Activated CD8-positive, alpha-beta T cell treated with anti-CD3 and anti-CD28 coated beads for 36 hours (primary cell): ENCODE data around the gene ADD3. TPM values are rescaled to one million over a fixed set of nuclear protein-coding genes. Genes with fewer than 3 reads are reported as not detected.

Experiments
- ATAC-seq: fragments of 200-7000 bp; cut with Tn5 transposase; one replicate; pipeline ENCODE4 v1.10.0; 2021; ENCODE audit warnings: mild to moderate bottlenecking, moderate library complexity
- CTCF ChIA-PET: fragments of 350-600 bp; sonication (Branson Sonifier 250); formaldehyde crosslinking; loops from one replicate; lab custom pipeline; 2021; ENCODE audit warnings: antibody characterized with exemption; lab: Charles Lee
- POLR2A ChIA-PET: fragments of 350-600 bp; sonication (Branson Sonifier 250); formaldehyde crosslinking; loops from one replicate; lab custom pipeline; 2021; ENCODE audit warnings: antibody characterized with exemption; lab: Charles Lee
- DNase-seq: peaks from one replicate; pipeline ENCODE4 v3.0.0-alpha.2; 2020
- H3K27ac Mint-ChIP-seq: one replicate; pipeline ENCODE4 v1.8.0; 2021; ENCODE audit warnings: mild to moderate bottlenecking, mixed read lengths
- H3K27me3 Mint-ChIP-seq: one replicate; pipeline ENCODE4 v1.8.0; 2021; ENCODE audit warnings: mixed read lengths
- H3K36me3 Mint-ChIP-seq: one replicate; pipeline ENCODE4 v1.8.0; 2021; ENCODE audit warnings: low read depth, mixed read lengths
- H3K4me1 Mint-ChIP-seq: one replicate; pipeline ENCODE4 v1.8.0; 2021; ENCODE audit warnings: low read depth, mixed read lengths
- H3K4me3 Mint-ChIP-seq: one replicate; pipeline ENCODE4 v1.8.0; 2021; ENCODE audit warnings: mild to moderate bottlenecking, moderate library complexity, mixed read lengths
- H3K9me3 Mint-ChIP-seq: one replicate; pipeline ENCODE4 v1.8.0; 2021; ENCODE audit warnings: mixed read lengths
- intact Hi-C: fragments of 100-400 bp; cut with micrococcal nuclease; formaldehyde crosslinking; loops from one replicate; pipeline ENCODE4 v1.10.0; 2022
- total RNA-seq, 2 experiments: library from RNA; stranded (reverse); gene quantifications; one replicate each; pipeline ENCODE4 v1.2.3, GENCODE V29; 2021
- TF ChIP-seq, protein P1 (sequence below): fragments of 200-600 bp; IDR thresholded peaks from one replicate; pipeline ENCODE4 v1.8.0; 2022; ENCODE audit warnings: antibody characterized with exemption, mild to moderate bottlenecking

The ADD3 gene
- total RNA-seq, 2 experiments from 2014 or later: 66.8 to 77.0 TPM

GRCh38 chr10:110144507-110144906, 136.7 kb downstream of the ADD3 start:
- Mint-ChIP-seq H3K27ac (no peak overlapping the region), H3K9me3 (no peaks in the 10 kb centered on the region), H3K36me3 (no peaks in the 10 kb centered on the region), H3K4me3 (no peak overlapping the region), H3K27me3 (peaks cover 28% of the 10 kb centered on the region), H3K4me1 (peaks cover 19% of the 10 kb centered on the region)
- ATAC-seq (no peak), DNase-seq (no peak)
- intact Hi-C loops: no loop called here
- TF ChIP-seq, protein P1, sequence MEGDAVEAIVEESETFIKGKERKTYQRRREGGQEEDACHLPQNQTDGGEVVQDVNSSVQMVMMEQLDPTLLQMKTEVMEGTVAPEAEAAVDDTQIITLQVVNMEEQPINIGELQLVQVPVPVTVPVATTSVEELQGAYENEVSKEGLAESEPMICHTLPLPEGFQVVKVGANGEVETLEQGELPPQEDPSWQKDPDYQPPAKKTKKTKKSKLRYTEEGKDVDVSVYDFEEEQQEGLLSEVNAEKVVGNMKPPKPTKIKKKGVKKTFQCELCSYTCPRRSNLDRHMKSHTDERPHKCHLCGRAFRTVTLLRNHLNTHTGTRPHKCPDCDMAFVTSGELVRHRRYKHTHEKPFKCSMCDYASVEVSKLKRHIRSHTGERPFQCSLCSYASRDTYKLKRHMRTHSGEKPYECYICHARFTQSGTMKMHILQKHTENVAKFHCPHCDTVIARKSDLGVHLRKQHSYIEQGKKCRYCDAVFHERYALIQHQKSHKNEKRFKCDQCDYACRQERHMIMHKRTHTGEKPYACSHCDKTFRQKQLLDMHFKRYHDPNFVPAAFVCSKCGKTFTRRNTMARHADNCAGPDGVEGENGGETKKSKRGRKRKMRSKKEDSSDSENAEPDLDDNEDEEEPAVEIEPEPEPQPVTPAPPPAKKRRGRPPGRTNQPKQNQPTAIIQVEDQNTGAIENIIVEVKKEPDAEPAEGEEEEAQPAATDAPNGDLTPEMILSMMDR: no peak
- POLR2A ChIA-PET: interaction anchor here (1.1 kb wide), 1 partner anchor 277 kb away, joined by 3 read pairs; no protein-coding TSS in a partner anchor
- CTCF ChIA-PET: interaction anchor here (1.5 to 2.3 kb wide), 4 partner anchors 11 to 260 kb away, joined by 4 to 8 read pairs (median 5); partner anchors contain the start of gene SMNDC1

DNA sequence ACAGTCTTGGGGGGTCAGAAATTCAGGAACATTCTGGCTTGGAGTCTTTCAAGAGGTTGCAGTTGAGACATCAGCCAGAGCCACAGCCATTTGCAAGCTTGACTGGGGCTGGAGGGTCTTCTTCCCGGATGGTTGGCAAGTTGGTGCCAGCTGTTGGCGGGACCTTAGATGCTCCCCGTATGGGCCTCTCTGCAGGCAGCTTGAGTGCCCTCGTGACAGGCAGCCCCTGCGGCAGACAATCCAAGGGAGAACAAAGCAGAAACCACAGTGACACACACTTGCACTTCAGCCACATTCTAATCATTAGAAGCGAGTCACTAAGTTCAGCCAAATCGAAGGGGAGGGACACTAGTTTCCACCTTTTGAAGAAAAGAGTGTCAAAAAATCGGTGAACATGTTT, 140.2 kb downstream of the ADD3 start:
- POLR2A ChIA-PET: interaction anchor here (1.0 to 1.1 kb wide), 2 partner anchors 14 to 64 kb away, joined by 3 to 4 read pairs; no protein-coding TSS in a partner anchor
- intact Hi-C loops: no loop called here
- Mint-ChIP-seq H3K27me3 (peaks cover 50% of the 10 kb centered on the region), H3K4me1 (peaks cover 4% of the 10 kb centered on the region), H3K36me3 (no peaks in the 10 kb centered on the region), H3K4me3 (no peak overlapping the region), H3K27ac (no peak overlapping the region), H3K9me3 (no peaks in the 10 kb centered on the region)
- TF ChIP-seq, protein P1: no peak
- CTCF ChIA-PET: interaction anchor here (0.9 to 1.7 kb wide), 3 partner anchors 10 to 148 kb away, joined by 3 to 10 read pairs (median 4); no protein-coding TSS in a partner anchor
- ATAC-seq (peak; percentile 78), DNase-seq (peak; percentile 36)

GRCh38 chr10:110149259-110149658, 141.5 kb downstream of the ADD3 start:
- ATAC-seq (no peak), DNase-seq (no peak)
- Mint-ChIP-seq H3K4me1 (peaks cover 4% of the 10 kb centered on the region), H3K36me3 (no peaks in the 10 kb centered on the region), H3K27ac (no peak overlapping the region), H3K9me3 (no peaks in the 10 kb centered on the region), H3K4me3 (no peak overlapping the region), H3K27me3 (peaks cover 59% of the 10 kb centered on the region)
- intact Hi-C loops: no loop called here
- TF ChIP-seq, protein P1: no peak
- POLR2A ChIA-PET: interaction anchor here (0.5 kb wide), 1 partner anchor 140 kb away, joined by 3 read pairs; no protein-coding TSS in a partner anchor
- CTCF ChIA-PET: interaction anchor here (0.5 kb wide), 1 partner anchor 11 kb away, joined by 3 read pairs; no protein-coding TSS in a partner anchor

GRCh38 chr10:110150046-110150445, 142.3 kb downstream of the ADD3 start:
- H3K27me3 Mint-ChIP-seq: peaks cover 61% of the 10 kb centered on the region

DNA sequence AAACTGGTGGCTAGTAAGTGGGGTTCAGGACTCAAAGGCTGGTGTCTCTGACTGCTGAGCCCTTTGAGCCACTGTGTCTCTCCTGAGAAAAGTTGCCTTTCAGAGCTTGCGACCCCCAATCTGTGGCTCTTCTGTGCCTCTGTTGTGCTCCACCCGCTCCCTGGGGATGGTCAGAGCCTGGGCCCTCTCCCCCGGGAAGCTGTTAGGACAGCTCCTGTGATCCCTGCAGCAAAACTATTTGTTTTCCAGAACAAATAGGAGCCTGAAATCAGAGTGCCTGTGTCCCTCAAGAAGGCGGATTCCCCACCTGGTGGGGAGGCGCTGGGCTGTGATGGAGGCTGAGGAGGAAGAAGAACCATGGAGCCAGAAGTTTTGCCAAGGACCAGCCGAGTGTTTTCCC, 143.2 kb downstream of the ADD3 start:
- H3K9me3 Mint-ChIP-seq: no peaks in the 10 kb centered on the region
- peaks cover 7% of the 10 kb centered on the region for H3K4me1 Mint-ChIP-seq
- ChIA-PET CTCF (interaction anchor here (1.3 kb wide), 2 partner anchors 13 to 267 kb away, joined by 4 read pairs; no protein-coding TSS in a partner anchor), POLR2A (no interaction called here)
- intact Hi-C loops: no loop called here
- ATAC-seq (no peak), DNase-seq (no peak)
- TF ChIP-seq, protein P1: no peak
- no peak overlapping the region for H3K4me3 Mint-ChIP-seq
- peaks cover 66% of the 10 kb centered on the region for H3K27me3 Mint-ChIP-seq
- H3K36me3 Mint-ChIP-seq: no peaks in the 10 kb centered on the region
- H3K27ac Mint-ChIP-seq: no peak overlapping the region

More at GRCh38 chr10:110150046-110150445, 142.3 kb downstream of the ADD3 start:
- intact Hi-C loops: no loop called here
- TF ChIP-seq, protein P1: no peak
- H3K4me1 Mint-ChIP-seq: peaks cover 4% of the 10 kb centered on the region
- no peak overlapping the region for H3K27ac Mint-ChIP-seq
- DNase-seq (no peak), ATAC-seq (no peak)
- no peak overlapping the region for H3K4me3 Mint-ChIP-seq
- H3K9me3 Mint-ChIP-seq: no peaks in the 10 kb centered on the region
- POLR2A ChIA-PET: no interaction called here
- CTCF ChIA-PET: interaction anchor here (1.3 kb wide), 1 partner anchor 266 kb away, joined by 4 read pairs; no protein-coding TSS in a partner anchor
- H3K36me3 Mint-ChIP-seq: no peaks in the 10 kb centered on the region
